NCI-H2029 treated with DMSO at 0.1 percent for 48 hours (cell line): Measurements from ENCODE around the gene SSU72.
A peak's percentile ranks its signal among the peaks of the same experiment; 100 is the strongest.

ENCODE experiments used
- DNase-seq: peaks from one replicate; lab custom pipeline; 2025; lab: John Stamatoyannopoulos, UW

SSU72 gene

GRCh38 chr1:1574721-1575537, at the start of gene SSU72:
TSS of gene SSU72 (minus strand) at chr1:1574863. CDS start at chr1:1574557, 306 bp downstream.
- peak; percentile 59 for DNase-seq

DNA sequence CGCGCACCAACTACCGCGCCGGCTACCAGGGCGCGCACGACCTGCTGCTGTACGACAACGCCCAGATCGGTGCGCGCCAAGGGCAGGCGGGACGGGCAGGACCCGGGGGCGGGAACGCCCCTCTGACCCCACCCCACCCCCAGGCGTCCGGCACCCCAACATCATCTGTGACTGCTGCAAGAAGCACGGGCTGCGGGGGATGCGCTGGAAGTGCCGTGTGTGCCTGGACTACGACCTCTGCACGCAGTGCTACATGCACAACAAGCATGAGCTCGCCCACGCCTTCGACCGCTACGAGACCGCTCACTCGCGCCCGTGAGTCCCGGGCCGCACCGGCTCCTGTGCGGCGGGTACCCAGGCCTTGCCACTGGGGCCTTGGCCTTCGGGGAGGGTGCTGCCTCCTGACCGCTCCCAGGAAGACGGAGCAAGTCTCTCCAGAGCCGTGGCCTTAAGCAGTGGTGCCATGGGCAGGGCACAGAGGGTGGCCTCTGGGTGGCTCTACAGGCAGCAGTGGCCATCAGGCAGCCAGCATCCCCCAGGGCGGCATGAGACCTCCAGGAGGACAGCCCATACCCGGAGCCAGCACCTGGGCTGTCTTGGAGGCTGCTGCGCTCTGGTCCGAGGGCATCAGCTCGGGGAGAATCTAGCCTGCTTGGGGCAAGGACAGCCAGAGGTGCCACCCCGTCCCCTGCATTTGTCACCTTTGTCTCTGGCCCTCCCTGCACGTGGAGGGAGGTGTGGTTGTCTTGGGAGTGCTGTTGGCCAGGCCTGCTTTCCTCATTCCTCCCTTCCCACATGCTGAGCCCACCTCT, 49.2 kb upstream of the SSU72 start:
- no peak for DNase-seq

GRCh38 chr1:1623181-1623630, 48.5 kb upstream of the SSU72 start:
- DNase-seq: no peak

GRCh38 chr1:1622788-1623094, 48.1 kb upstream of the SSU72 start:
- no peak for DNase-seq

DNA sequence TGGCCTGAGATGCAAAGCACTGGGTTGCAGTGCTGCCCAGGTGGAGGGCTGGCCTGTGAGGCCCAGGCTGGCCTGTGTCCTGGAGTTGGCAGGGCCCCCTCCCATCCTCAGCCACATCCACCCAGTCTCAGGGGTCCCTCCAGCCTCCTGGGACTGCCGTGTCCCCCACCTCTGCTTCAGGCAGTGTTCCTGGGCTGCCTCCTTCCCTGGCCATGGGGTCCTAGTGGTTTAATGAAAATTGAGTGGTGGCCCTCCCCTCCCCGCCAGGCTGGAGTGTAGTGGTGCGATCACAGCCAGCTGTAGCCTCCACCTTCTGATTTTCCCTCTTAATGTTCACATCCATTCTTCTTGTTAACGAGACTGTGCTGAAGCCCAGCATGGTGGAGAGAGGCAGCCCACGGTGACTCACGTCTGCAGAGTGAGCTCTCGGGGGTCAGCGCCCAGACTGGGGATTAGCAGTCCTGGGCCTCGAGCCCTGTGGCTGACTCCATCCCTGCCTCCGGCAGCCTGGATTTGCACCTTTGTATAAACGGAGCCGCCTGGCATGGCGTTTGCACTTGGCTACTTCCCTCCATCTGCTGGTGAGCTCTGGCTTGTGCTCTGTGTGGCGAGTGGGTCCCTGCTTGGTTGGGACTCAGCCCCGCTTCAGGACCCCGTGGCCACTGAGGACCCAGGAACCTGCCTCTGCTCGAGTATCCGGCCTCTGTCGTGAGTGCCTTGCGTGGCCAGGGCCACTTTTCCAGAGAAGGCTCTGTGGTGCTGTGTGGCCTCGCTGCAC, 47.5 kb upstream of the SSU72 start:
- no peak for DNase-seq

GRCh38 chr1:1621173-1622009, 46.7 kb upstream of the SSU72 start:
- no peak for DNase-seq

DNA sequence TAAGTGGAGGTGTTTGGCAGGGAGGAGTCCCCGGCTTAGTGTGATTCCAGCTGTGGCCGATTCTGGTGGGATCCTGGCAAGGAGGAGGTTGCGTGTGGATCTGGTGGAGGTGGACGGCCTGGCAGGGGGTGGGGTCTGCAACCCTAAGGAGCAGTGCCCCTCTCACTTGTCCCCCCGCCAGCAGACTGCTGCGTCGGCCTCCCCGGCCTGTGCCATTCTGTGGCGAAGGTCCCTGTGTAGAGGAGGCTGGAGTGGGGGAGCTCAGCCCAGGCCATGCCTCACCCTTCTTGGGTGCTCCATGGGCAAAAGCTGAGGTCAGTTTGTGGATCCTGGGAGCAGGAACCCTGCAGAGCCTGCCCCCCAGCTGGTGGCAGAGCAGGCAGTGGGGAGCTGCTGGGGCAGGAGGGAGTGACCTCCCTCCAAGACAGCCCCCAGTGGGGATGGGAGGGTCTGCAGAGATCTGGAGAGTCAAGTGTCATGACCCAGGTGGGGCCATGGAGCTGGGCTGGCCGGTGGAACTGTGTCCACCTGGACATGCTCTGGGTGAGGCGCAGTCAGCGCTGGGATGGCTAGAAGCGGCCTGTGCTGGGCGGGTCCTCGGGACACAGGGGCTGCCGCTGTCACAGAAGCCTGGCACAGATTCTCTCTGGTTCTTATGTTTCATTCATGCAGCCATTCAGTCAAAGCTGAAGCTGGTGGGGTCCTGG, 45.9 kb upstream of the SSU72 start:
- no peak for DNase-seq

- DNase-seq: no peak
These were observed 45.3 kb upstream of the SSU72 start for GRCh38 chr1:1619917-1620361.

- no peak for DNase-seq
These were observed 43.9 kb upstream of the SSU72 start for GRCh38 chr1:1618396-1619068.

GRCh38 chr1:1617925-1618324, 43.3 kb upstream of the SSU72 start:
- DNase-seq: no peak

GRCh38 chr1:1617516-1617915, 42.9 kb upstream of the SSU72 start:
- DNase-seq: no peak

- no peak for DNase-seq
These were observed 42.2 kb upstream of the SSU72 start for GRCh38 chr1:1616838-1617237.

GRCh38 chr1:1616045-1616790, 41.6 kb upstream of the SSU72 start:
- DNase-seq: no peak

GRCh38 chr1:1615256-1616044, 40.8 kb upstream of the SSU72 start, which contains the start of gene MIB2:
TSS of gene MIB2 (plus strand) at chr1:1615500. CDS start at chr1:1623453, 7,953 bp downstream.
- peak; percentile 78 for DNase-seq

DNA sequence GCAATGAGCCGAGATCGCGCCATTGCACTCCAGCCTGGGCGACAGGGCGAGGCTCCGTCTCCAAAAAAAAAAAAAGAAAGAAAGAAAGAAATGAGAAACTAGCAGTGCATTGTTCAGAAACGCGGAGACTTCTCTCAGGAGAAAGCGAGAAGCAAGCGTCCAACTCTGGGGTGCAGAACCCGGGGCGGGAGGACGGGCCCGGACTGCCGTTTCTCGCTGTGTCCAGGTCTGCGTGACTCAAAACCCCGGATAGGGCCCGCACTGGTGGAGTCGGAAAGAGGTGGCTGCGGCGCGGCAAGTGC, 40.2 kb upstream of the SSU72 start:
- DNase-seq: no peak

DNA sequence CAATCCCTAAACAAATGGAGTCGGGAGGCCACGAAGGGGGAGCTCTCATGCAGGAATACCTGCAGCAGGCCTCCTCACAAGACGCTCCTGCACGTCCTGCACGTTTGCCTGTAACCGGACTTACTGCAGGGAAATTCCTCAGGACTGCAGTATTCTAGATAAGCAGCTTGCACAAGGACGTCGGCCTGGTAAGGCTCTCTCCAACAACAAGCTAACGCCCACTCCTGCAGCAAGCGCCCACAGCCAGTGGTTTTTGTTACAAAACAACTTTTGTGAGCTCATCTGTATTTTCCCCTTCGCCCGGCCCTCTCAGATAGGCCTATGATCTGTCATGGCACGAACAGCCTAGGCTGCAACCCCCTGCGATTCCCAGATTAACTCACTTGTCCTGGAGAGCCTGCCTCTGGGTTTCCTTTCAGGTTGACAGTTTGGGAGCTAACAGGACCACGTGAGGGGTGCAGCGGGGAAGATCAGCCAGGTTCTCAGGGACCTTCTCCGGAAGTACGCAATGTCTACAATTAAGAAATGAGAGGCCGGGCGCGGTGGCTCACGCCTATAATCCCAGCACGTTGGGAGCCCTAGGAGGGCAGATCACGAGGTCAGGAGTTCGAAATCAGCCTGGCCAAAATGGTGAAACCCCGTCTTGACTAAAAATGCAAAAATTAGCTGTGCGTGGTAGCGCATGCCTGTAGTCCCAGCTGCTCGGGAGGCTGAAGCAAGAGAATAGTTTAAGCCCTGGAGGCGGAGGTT, 39.7 kb upstream of the SSU72 start:
- no peak for DNase-seq

- DNase-seq: no peak
These were observed 38.9 kb upstream of the SSU72 start for GRCh38 chr1:1613509-1614082.

- DNase-seq: no peak
These were observed 37.4 kb upstream of the SSU72 start for GRCh38 chr1:1612104-1612400.
